HCT116 (cell line): ENCODE data around the gene ACSL5. TPM values are rescaled to one million over a fixed set of nuclear protein-coding genes. Genes with fewer than 3 reads are reported as not detected.

Experiments used
- ATAC-seq: fragments of 200-7000 bp; cut with Tn5 transposase; 2 replicates; pipeline ENCODE4 v1.9.1; 2020; ENCODE audit warnings: mild to moderate bottlenecking, moderate library complexity
- BruUV-seq: library from RNA; stranded (reverse); fragments of 400-500 nt; replicated peaks from 2 replicates; lab custom pipeline; 2021; lab: Mats Ljungman, UMichigan
- CTCF ChIA-PET: fragments of 300-600 bp; sonication (Branson Sonifier 250); formaldehyde crosslinking; loops from one replicate; lab custom pipeline; 2021; ENCODE audit warnings: antibody characterized with exemption; lab: Charles Lee
- POLR2A ChIA-PET: fragments of 300-600, 350-600 bp; sonication (Branson Sonifier 250); formaldehyde crosslinking; loops from one replicate; lab custom pipeline; 2021; ENCODE audit warnings: antibody characterized with exemption; lab: Charles Lee
- RAD21 ChIA-PET, 2 experiments: fragments of 300-600 bp; sonication (Branson Sonifier 250); formaldehyde crosslinking; loops; one replicate each; lab custom pipeline; 2023; ENCODE audit warnings: low total read pairs in 2 of 2; ENCODE audit not compliant: uncharacterized antibody in 2 of 2, unreplicated experiment in 2 of 2, low non-redundant PET in 1 of 2; lab: Charles Lee
- DNase-seq: peaks from one replicate; pipeline ENCODE4 v3.0.0-alpha.2; 2010; ENCODE audit warnings: low read depth, low spot score
- H2AFZ ChIP-seq: fragments of 200-600 bp; shearing (Covaris generic), sonication (generic); 2 replicates; pipeline ENCODE4 v1.6.1; 2017; ENCODE audit warnings: low read depth, mixed run types, mixed read lengths, antibody characterized with exemption, low read length; ENCODE audit not compliant: poor library complexity, severe bottlenecking
- H3K27ac ChIP-seq: 2 replicates; pipeline ENCODE4 v1.5.1; 2012; ENCODE audit warnings: low read depth, low read length
- H3K27me3 ChIP-seq: fragments of 200-600 bp; sonication (generic); 2 replicates; pipeline ENCODE4 v1.6.1; 2016; ENCODE audit warnings: mixed run types, low read length, mixed read lengths; ENCODE audit not compliant: insufficient read depth
- H3K36me3 ChIP-seq, 2 experiments: fragments of 200-500 bp in 1 of 2; fragments of 200-600 bp in 1 of 2; sonication (Bioruptor generic) in 1 of 2; sonication (generic) in 1 of 2; 2 replicates each; pipeline versions ENCODE4 v1.5.1 to v1.6.1; 2014 to 2016; ENCODE audit warnings: low read length in 2 of 2, inconsistent platforms in 1 of 2, mixed read lengths in 1 of 2, mixed run types in 1 of 2; ENCODE audit not compliant: insufficient read depth in 2 of 2, control insufficient read depth in 1 of 2
- H3K4me1 ChIP-seq, 2 experiments: fragments of 200-600 bp in 1 of 2; sonication (generic) in 1 of 2; 2 replicates each; pipeline versions ENCODE4 v1.5.1 to v1.6.1; 2012 to 2017; ENCODE audit warnings: low read length in 2 of 2, inconsistent platforms in 1 of 2, mild to moderate bottlenecking in 1 of 2, mixed read lengths in 1 of 2, mixed run types in 1 of 2, moderate library complexity in 1 of 2; ENCODE audit not compliant: insufficient read depth in 2 of 2, control insufficient read depth in 1 of 2
- H3K4me2 ChIP-seq: fragments of 200-600 bp; sonication (generic); 2 replicates; pipeline ENCODE4 v1.6.1; 2017; ENCODE audit warnings: mixed run types, low read length, mixed read lengths
- H3K4me3 ChIP-seq, 2 experiments: fragments of 200-600 bp in 1 of 2; sonication (generic) in 1 of 2; replicated peaks in 1 of 2; 2 replicates each; pipeline ENCODE4 v1.5.1; 2011 to 2016; ENCODE audit warnings: low read length in 2 of 2, control low read depth in 1 of 2, low read depth in 1 of 2, mild to moderate bottlenecking in 1 of 2, mixed read lengths in 1 of 2, mixed run types in 1 of 2
- H3K79me2 ChIP-seq: fragments of 200-600 bp; sonication (generic); 2 replicates; pipeline ENCODE4 v1.6.1; 2017; ENCODE audit warnings: mild to moderate bottlenecking, mixed run types, low read length, moderate library complexity, mixed read lengths; ENCODE audit not compliant: insufficient read depth
- H3K9ac ChIP-seq: fragments of 200-600 bp; sonication (generic); 2 replicates; pipeline ENCODE4 v1.6.1; 2016; ENCODE audit warnings: low read length, mixed read lengths
- H3K9me2 ChIP-seq: fragments of 200-600 bp; sonication (generic), shearing (Covaris generic); 2 replicates; pipeline ENCODE4 v1.6.1; 2017; ENCODE audit warnings: mixed run types, mild to moderate bottlenecking, moderate library complexity; ENCODE audit not compliant: insufficient read depth
- H3K9me3 ChIP-seq, 2 experiments: fragments of 200-500 bp in 1 of 2; fragments of 200-600 bp in 1 of 2; sonication (Bioruptor generic) in 1 of 2; sonication (generic) in 1 of 2; 2 replicates each; pipeline ENCODE4 v1.6.1; 2014 to 2017; ENCODE audit warnings: low read length in 2 of 2, mixed read lengths in 2 of 2, inconsistent platforms in 1 of 2, low read depth in 1 of 2, mild to moderate bottlenecking in 1 of 2, mixed run types in 1 of 2, moderate library complexity in 1 of 2; ENCODE audit not compliant: control insufficient read depth in 1 of 2, insufficient read depth in 1 of 2
- H4K20me1 ChIP-seq: fragments of 200-600 bp; sonication (generic), shearing (Covaris generic); 2 replicates; pipeline ENCODE4 v1.6.1; 2017; ENCODE audit warnings: mixed run types, mild to moderate bottlenecking, moderate library complexity; ENCODE audit not compliant: insufficient read depth
- CBX3 ChIP-seq: IDR thresholded peaks from 2 replicates; pipeline ENCODE4 v1.6.1; 2012; ENCODE audit warnings: low read depth
- CEBPB ChIP-seq: IDR thresholded peaks from 2 replicates; pipeline ENCODE4 v1.6.1; 2012; ENCODE audit warnings: low read depth
- EGR1 ChIP-seq: IDR thresholded peaks from 2 replicates; pipeline ENCODE4 v1.6.1; 2012; ENCODE audit warnings: low read depth
- ELF1 ChIP-seq: IDR thresholded peaks from 2 replicates; pipeline ENCODE4 v1.6.1; 2012; ENCODE audit warnings: low read depth, borderline replicate concordance
- EZH2 ChIP-seq: fragments of 200-600 bp; sonication (generic); IDR thresholded peaks from 2 replicates; pipeline ENCODE4 v1.6.1; 2017; ENCODE audit warnings: antibody characterized with exemption, mixed run types
- EZH2phosphoT487 ChIP-seq: fragments of 200-600 bp; IDR thresholded peaks from 2 replicates; pipeline ENCODE4 v1.6.1; 2018; ENCODE audit warnings: antibody characterized with exemption, borderline replicate concordance
- FOSL1 ChIP-seq: IDR thresholded peaks from 2 replicates; pipeline ENCODE4 v1.6.1; 2012; ENCODE audit warnings: low read depth
- JUND ChIP-seq: IDR thresholded peaks from 2 replicates; pipeline ENCODE4 v1.6.1; 2012
- POLR2A ChIP-seq: IDR thresholded peaks from 2 replicates; pipeline ENCODE4 v1.7.0; 2011; ENCODE audit warnings: borderline replicate concordance; ENCODE audit not compliant: insufficient read depth, insufficient read length; ENCODE audit errors: extremely low read depth
- RAD21 ChIP-seq: IDR thresholded peaks from 2 replicates; pipeline ENCODE4 v1.6.1; 2012; ENCODE audit warnings: low read depth, mild to moderate bottlenecking
- SIN3A ChIP-seq: IDR thresholded peaks from 2 replicates; pipeline ENCODE4 v1.6.1; 2012; ENCODE audit warnings: low read depth
- SRF ChIP-seq: IDR thresholded peaks from 2 replicates; pipeline ENCODE4 v1.6.1; 2012; ENCODE audit warnings: low read depth
- TCF7L2 ChIP-seq: IDR thresholded peaks from 2 replicates; pipeline ENCODE4 v1.7.0; 2011; ENCODE audit warnings: borderline replicate concordance, inconsistent platforms; ENCODE audit not compliant: insufficient read depth, insufficient read length; ENCODE audit errors: extremely low read depth
- ZFX ChIP-seq: fragments of 450-650 bp; IDR thresholded peaks from 2 replicates; pipeline ENCODE4 v1.6.1; 2017
- ZNF274 ChIP-seq: fragments of 200-500 bp; sonication (Bioruptor generic); IDR thresholded peaks from 2 replicates; pipeline ENCODE4 v1.6.1; 2014; ENCODE audit warnings: mild to moderate bottlenecking, low read depth, low read length, inconsistent platforms
- intact Hi-C: fragments of 100-400 bp; cut with micrococcal nuclease; formaldehyde crosslinking; loops from 2 replicates; pipeline ENCODE4 v1.10.0; 2022
- total RNA-seq: library from RNA; stranded (reverse); gene quantifications from one replicate; pipeline ENCODE4 v1.2.1, GENCODE V29; 2021; ENCODE audit not compliant: unreplicated experiment
- TF ChIP-seq, protein P1 (sequence below), 3 experiments: fragments of 200-600 bp in 1 of 3; sonication (generic) in 1 of 3; IDR thresholded peaks in 2 of 3; conservative IDR thresholded peaks in 1 of 3; 2 replicates each; pipeline ENCODE4 v1.5.1; 2012 to 2017; ENCODE audit warnings: low read depth in 2 of 3, low read length in 2 of 3, antibody characterized with exemption in 1 of 3, borderline replicate concordance in 1 of 3, control low read depth in 1 of 3, mild to moderate bottlenecking in 1 of 3, mixed read lengths in 1 of 3, mixed run types in 1 of 3, moderate library complexity in 1 of 3; ENCODE audit not compliant: insufficient read depth in 1 of 3
- TF ChIP-seq, protein P2 (sequence below): IDR thresholded peaks from 2 replicates; pipeline ENCODE4 v1.6.1; 2012
- TF ChIP-seq, protein P3 (sequence below): IDR thresholded peaks from 2 replicates; pipeline ENCODE4 v1.6.1; 2012
- TF ChIP-seq, protein P4 (sequence below): IDR thresholded peaks from 2 replicates; pipeline ENCODE4 v1.6.1; 2011; ENCODE audit warnings: mild to moderate bottlenecking, low read length, moderate library complexity; ENCODE audit not compliant: insufficient replicate concordance; ENCODE audit errors: extremely low read depth
- TF ChIP-seq, protein P5 (sequence below): IDR thresholded peaks from 2 replicates; pipeline ENCODE4 v1.6.1; 2012; ENCODE audit warnings: low read depth

ACSL5 gene
- total RNA-seq, 1 experiment from 2014 or later, result 195 TPM

DNA sequence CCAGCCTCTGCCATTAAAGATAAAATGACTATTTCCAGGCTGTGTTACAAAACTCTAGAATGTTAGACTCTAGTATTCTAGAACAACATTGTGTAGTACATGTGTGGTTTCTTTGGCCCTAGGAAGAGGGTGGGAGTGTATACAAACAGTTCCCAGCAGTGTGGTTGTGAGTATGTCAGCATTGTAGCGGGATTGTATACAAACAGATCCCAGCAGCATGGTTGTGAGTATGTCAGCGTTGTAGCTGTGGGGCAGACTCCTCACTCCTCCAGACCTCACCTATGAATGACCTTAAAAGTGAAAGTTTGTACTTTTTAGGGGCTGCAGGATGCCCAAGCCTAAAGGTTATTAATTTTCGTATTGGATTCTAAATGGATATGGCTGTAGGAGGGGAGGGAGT lies 6.9 kb upstream of the ACSL5 start:
- POLR2A ChIA-PET, result interaction anchor here (1.7 to 4.2 kb wide), 2 partner anchors 8 to 13 kb away, joined by 6 to 47 read pairs; partner anchors contain the start of gene ACSL5
- H3K4me3 ChIP-seq, result no peak overlapping the region
- no peaks in the 10 kb centered on the region for H4K20me1 ChIP-seq
- RAD21 ChIA-PET, result no interaction called here
- CTCF ChIA-PET, result interaction anchor here (1.8 kb wide), 1 partner anchor 8 kb away, joined by 6 read pairs; no protein-coding TSS in a partner anchor
- TF ChIP-seq, protein P1, sequence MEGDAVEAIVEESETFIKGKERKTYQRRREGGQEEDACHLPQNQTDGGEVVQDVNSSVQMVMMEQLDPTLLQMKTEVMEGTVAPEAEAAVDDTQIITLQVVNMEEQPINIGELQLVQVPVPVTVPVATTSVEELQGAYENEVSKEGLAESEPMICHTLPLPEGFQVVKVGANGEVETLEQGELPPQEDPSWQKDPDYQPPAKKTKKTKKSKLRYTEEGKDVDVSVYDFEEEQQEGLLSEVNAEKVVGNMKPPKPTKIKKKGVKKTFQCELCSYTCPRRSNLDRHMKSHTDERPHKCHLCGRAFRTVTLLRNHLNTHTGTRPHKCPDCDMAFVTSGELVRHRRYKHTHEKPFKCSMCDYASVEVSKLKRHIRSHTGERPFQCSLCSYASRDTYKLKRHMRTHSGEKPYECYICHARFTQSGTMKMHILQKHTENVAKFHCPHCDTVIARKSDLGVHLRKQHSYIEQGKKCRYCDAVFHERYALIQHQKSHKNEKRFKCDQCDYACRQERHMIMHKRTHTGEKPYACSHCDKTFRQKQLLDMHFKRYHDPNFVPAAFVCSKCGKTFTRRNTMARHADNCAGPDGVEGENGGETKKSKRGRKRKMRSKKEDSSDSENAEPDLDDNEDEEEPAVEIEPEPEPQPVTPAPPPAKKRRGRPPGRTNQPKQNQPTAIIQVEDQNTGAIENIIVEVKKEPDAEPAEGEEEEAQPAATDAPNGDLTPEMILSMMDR (IDR thresholded peaks at IDR 0.05 in 2 of 3, conservative IDR thresholded peaks at IDR 0.05 in 1 of 3; ENCODE audit: borderline replicate concordance in 1 of 3, insufficient read depth in 1 of 3, low read depth in 2 of 3, low read length in 2 of 3), result no peak
- TF ChIP-seq SRF (no peak), FOSL1 (no peak), CEBPB (no peak), POLR2A (no peak), ELF1 (no peak), CBX3 (no peak), RAD21 (no peak), TCF7L2 (no peak), SIN3A (no peak), EZH2 (no peak), JUND (no peak), EZH2phosphoT487 (no peak), ZNF274 (no peak), ZFX (no peak), EGR1 (no peak)
- TF ChIP-seq, protein P2, sequence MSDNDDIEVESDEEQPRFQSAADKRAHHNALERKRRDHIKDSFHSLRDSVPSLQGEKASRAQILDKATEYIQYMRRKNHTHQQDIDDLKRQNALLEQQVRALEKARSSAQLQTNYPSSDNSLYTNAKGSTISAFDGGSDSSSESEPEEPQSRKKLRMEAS, result no peak
- TF ChIP-seq, protein P3, sequence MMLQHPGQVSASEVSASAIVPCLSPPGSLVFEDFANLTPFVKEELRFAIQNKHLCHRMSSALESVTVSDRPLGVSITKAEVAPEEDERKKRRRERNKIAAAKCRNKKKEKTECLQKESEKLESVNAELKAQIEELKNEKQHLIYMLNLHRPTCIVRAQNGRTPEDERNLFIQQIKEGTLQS, result no peak
- TF ChIP-seq, protein P4, sequence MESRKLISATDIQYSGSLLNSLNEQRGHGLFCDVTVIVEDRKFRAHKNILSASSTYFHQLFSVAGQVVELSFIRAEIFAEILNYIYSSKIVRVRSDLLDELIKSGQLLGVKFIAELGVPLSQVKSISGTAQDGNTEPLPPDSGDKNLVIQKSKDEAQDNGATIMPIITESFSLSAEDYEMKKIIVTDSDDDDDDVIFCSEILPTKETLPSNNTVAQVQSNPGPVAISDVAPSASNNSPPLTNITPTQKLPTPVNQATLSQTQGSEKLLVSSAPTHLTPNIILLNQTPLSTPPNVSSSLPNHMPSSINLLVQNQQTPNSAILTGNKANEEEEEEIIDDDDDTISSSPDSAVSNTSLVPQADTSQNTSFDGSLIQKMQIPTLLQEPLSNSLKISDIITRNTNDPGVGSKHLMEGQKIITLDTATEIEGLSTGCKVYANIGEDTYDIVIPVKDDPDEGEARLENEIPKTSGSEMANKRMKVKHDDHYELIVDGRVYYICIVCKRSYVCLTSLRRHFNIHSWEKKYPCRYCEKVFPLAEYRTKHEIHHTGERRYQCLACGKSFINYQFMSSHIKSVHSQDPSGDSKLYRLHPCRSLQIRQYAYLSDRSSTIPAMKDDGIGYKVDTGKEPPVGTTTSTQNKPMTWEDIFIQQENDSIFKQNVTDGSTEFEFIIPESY, result no peak
- TF ChIP-seq, protein P5, sequence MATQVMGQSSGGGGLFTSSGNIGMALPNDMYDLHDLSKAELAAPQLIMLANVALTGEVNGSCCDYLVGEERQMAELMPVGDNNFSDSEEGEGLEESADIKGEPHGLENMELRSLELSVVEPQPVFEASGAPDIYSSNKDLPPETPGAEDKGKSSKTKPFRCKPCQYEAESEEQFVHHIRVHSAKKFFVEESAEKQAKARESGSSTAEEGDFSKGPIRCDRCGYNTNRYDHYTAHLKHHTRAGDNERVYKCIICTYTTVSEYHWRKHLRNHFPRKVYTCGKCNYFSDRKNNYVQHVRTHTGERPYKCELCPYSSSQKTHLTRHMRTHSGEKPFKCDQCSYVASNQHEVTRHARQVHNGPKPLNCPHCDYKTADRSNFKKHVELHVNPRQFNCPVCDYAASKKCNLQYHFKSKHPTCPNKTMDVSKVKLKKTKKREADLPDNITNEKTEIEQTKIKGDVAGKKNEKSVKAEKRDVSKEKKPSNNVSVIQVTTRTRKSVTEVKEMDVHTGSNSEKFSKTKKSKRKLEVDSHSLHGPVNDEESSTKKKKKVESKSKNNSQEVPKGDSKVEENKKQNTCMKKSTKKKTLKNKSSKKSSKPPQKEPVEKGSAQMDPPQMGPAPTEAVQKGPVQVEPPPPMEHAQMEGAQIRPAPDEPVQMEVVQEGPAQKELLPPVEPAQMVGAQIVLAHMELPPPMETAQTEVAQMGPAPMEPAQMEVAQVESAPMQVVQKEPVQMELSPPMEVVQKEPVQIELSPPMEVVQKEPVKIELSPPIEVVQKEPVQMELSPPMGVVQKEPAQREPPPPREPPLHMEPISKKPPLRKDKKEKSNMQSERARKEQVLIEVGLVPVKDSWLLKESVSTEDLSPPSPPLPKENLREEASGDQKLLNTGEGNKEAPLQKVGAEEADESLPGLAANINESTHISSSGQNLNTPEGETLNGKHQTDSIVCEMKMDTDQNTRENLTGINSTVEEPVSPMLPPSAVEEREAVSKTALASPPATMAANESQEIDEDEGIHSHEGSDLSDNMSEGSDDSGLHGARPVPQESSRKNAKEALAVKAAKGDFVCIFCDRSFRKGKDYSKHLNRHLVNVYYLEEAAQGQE, result no peak
- TF ChIP-seq, all 23 proteins: peak for 0
- H3K27ac ChIP-seq, result no peak overlapping the region
- no peak overlapping the region for H3K9ac ChIP-seq
- ATAC-seq (no peak), DNase-seq (no peak)
- no peaks in the 10 kb centered on the region for H3K79me2 ChIP-seq
- no peaks in the 10 kb centered on the region for H3K27me3 ChIP-seq
- peaks cover 16 to 50% of the 10 kb centered on the region in 2 experiments for H3K4me1 ChIP-seq
- no peaks in the 10 kb centered on the region for H3K9me2 ChIP-seq
- intact Hi-C loops, result no loop called here
- H3K4me2 ChIP-seq, result no peak overlapping the region
- H3K9me3 ChIP-seq, result peaks cover 0 to 6% of the 10 kb centered on the region in 2 experiments; a peak in 1 of 4 replicates
- no TSS peak for BruUV-seq
- no peaks in the 10 kb centered on the region; a peak in 1 of 4 replicates for H3K36me3 ChIP-seq
- peak overlapping the region; percentile 34 for H2AFZ ChIP-seq
